DND-41 (cell line): ENCODE results near the gene TULP4.

Experiments used
- ATAC-seq: fragments of 200-7000 bp; cut with Tn5 transposase; 3 replicates; pipeline ENCODE4 v1.9.1; 2021; ENCODE audit warnings: low read depth; ENCODE audit not compliant: insufficient read depth
- DNase-seq: peaks from one replicate; pipeline ENCODE4 v3.0.0-alpha.2; 2020
- H2AFZ ChIP-seq: 2 replicates; pipeline ENCODE4 v1.6.0; 2012; ENCODE audit warnings: low read depth, low read length
- H3K27ac ChIP-seq: 2 replicates; pipeline ENCODE4 v1.5.1; 2012; ENCODE audit warnings: low read length, inconsistent platforms
- H3K27me3 ChIP-seq: fragments of 200-600 bp; sonication (generic); 2 replicates; pipeline ENCODE4 v1.6.0; 2012; ENCODE audit warnings: low read length, mild to moderate bottlenecking, inconsistent platforms; ENCODE audit not compliant: insufficient read depth, poor library complexity
- H3K36me3 ChIP-seq: 2 replicates; pipeline ENCODE4 v1.5.1; 2012; ENCODE audit warnings: low read length, inconsistent platforms; ENCODE audit not compliant: insufficient read depth
- H3K4me1 ChIP-seq: 2 replicates; pipeline ENCODE4 v1.5.1; 2012; ENCODE audit warnings: mild to moderate bottlenecking, low read length; ENCODE audit not compliant: insufficient read depth
- H3K4me2 ChIP-seq: 2 replicates; pipeline ENCODE4 v1.6.0; 2012; ENCODE audit warnings: mild to moderate bottlenecking, moderate library complexity, low read length, inconsistent platforms; ENCODE audit not compliant: insufficient read depth
- H3K4me3 ChIP-seq, 2 experiments: fragments of 200-600 bp in 1 of 2; shearing (Covaris generic) in 1 of 2; 2 replicates each; pipeline ENCODE4 v1.5.1; 2012 to 2016; ENCODE audit warnings: inconsistent platforms in 2 of 2, low read length in 2 of 2, mild to moderate bottlenecking in 2 of 2, low read depth in 1 of 2, moderate library complexity in 1 of 2
- H3K79me2 ChIP-seq: 2 replicates; pipeline ENCODE4 v1.6.0; 2012; ENCODE audit warnings: low read length, inconsistent platforms; ENCODE audit not compliant: insufficient read depth
- H3K9ac ChIP-seq: 2 replicates; pipeline ENCODE4 v1.6.0; 2012; ENCODE audit warnings: low read depth, mild to moderate bottlenecking, inconsistent platforms, low read length, moderate library complexity
- H3K9me3 ChIP-seq: 2 replicates; pipeline ENCODE4 v1.5.1; 2012; ENCODE audit warnings: low read length, moderate library complexity, mild to moderate bottlenecking, inconsistent platforms; ENCODE audit not compliant: insufficient read depth, severe bottlenecking
- H4K20me1 ChIP-seq: 2 replicates; pipeline ENCODE4 v1.6.0; 2012; ENCODE audit warnings: low read length; ENCODE audit not compliant: insufficient read depth
- EZH2 ChIP-seq: IDR thresholded peaks from 3 replicates; pipeline ENCODE4 v1.6.1; 2012; ENCODE audit warnings: borderline replicate concordance, low read depth, mild to moderate bottlenecking, moderate library complexity, low read length, inconsistent platforms; ENCODE audit not compliant: severe bottlenecking
- TF ChIP-seq, protein P1 (sequence below): IDR thresholded peaks from 2 replicates; pipeline ENCODE4 v1.5.1; 2012; ENCODE audit warnings: borderline replicate concordance, low read length, moderate library complexity, mild to moderate bottlenecking; ENCODE audit not compliant: poor library complexity, severe bottlenecking; ENCODE audit errors: extremely low read depth

The TULP4 gene

DNA sequence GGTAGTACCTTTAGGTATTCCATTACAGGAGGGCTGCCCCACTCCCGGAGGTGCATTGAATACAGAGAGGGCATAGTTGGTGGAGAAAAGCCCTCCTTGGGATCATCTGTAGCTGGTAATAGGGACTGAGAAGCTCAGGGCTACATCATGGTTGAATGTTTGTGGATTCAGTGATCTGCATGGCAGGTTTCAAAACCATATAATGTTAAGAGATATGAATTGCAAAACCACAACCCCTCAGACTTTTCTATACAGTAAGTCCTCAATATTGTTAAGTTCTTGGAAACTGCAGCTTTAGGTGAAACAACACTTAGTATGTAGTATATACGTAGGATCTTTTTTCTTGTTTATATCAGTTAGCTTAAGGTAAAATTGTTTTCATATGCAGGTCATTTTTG lies 11.3 kb downstream of the TULP4 start:
- no peak overlapping the region for H3K9ac ChIP-seq
- no peaks in the 10 kb centered on the region for H3K9me3 ChIP-seq
- H3K4me2 ChIP-seq: no peak overlapping the region
- H3K36me3 ChIP-seq: 0 out of 2 replicates have a peak, but pooled peaks cover 9% of the 10 kb centered on the region
- H2AFZ ChIP-seq: no peak overlapping the region
- H3K27ac ChIP-seq: no peak overlapping the region
- H3K4me1 ChIP-seq: no peaks in the 10 kb centered on the region
- H3K4me3 ChIP-seq: no peak overlapping the region
- H3K79me2 ChIP-seq: peaks cover 48% of the 10 kb centered on the region
- peaks cover 13% of the 10 kb centered on the region; the same call in 1 of the 2 replicates for H4K20me1 ChIP-seq
- DNase-seq (no peak), ATAC-seq (no peak)
- H3K27me3 ChIP-seq: no peaks in the 10 kb centered on the region
- TF ChIP-seq, protein P1, sequence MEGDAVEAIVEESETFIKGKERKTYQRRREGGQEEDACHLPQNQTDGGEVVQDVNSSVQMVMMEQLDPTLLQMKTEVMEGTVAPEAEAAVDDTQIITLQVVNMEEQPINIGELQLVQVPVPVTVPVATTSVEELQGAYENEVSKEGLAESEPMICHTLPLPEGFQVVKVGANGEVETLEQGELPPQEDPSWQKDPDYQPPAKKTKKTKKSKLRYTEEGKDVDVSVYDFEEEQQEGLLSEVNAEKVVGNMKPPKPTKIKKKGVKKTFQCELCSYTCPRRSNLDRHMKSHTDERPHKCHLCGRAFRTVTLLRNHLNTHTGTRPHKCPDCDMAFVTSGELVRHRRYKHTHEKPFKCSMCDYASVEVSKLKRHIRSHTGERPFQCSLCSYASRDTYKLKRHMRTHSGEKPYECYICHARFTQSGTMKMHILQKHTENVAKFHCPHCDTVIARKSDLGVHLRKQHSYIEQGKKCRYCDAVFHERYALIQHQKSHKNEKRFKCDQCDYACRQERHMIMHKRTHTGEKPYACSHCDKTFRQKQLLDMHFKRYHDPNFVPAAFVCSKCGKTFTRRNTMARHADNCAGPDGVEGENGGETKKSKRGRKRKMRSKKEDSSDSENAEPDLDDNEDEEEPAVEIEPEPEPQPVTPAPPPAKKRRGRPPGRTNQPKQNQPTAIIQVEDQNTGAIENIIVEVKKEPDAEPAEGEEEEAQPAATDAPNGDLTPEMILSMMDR: no peak
- no peak for TF ChIP-seq EZH2

DNA sequence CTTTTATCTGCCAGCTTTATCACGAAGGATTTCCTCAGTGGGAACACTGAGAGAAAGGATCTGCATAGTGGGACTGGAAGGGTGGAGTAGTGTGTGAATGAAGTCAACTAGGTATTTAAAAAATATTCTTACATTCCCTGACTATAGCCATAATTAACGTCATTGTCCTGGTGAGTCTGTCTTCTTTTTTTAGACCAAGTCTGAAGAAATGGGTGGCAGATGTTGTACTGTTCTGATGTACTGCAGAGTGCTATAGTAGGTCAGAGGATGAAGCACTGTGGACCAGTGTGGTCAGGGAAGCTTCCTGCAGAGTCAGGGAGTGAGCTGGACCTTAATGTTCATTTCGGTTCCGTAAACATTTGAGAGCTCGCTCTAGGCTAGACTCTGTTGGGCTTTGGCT lies 11.9 kb downstream of the TULP4 start:
- Histone ChIP-seq H3K79me2 (peaks cover 52% of the 10 kb centered on the region), H3K9me3 (no peaks in the 10 kb centered on the region), H3K4me1 (no peaks in the 10 kb centered on the region), H3K27me3 (no peaks in the 10 kb centered on the region), H3K9ac (no peak overlapping the region), H3K36me3 (0 out of 2 replicates have a peak, but pooled peaks cover 9% of the 10 kb centered on the region), H3K4me3 (no peak overlapping the region), H3K27ac (no peak overlapping the region), H2AFZ (no peak overlapping the region), H3K4me2 (no peak overlapping the region), H4K20me1 (peaks cover 13% of the 10 kb centered on the region; the same call in 1 of the 2 replicates)
- ATAC-seq (no peak), DNase-seq (no peak)
- TF ChIP-seq, protein P1: no peak
- no peak for TF ChIP-seq EZH2

DNA sequence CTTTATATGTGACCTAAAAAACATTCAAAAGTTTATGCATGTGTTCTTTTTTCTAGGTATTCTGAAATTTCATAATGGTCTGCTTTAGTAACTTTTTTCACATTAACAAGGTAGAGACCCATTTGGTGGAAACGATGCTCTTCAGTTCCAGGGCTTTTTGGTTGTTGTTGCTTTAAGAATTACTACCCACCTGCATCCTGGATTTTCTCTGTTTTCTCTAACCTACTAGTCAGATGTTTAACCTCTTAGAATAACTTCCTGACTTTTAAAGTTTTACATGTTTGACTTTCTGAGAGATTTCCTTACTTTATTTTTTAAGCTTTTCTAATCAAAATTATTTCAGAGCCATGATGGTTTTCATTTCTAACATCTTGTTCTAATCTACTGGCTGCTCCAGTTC lies 14.9 kb downstream of the TULP4 start:
- Histone ChIP-seq H3K27me3 (no peaks in the 10 kb centered on the region), H2AFZ (no peak overlapping the region), H3K27ac (no peak overlapping the region), H3K4me1 (no peaks in the 10 kb centered on the region), H3K4me3 (no peak overlapping the region), H4K20me1 (peaks cover 13% of the 10 kb centered on the region; the same call in 1 of the 2 replicates), H3K9me3 (peaks cover 4% of the 10 kb centered on the region), H3K79me2 (peaks cover 42% of the 10 kb centered on the region), H3K4me2 (no peak overlapping the region), H3K36me3 (peaks cover 15% of the 10 kb centered on the region; the same call in 1 of the 2 replicates), H3K9ac (no peak overlapping the region)
- DNase-seq (no peak), ATAC-seq (no peak)
- no peak for TF ChIP-seq EZH2
- TF ChIP-seq, protein P1: no peak

DNA sequence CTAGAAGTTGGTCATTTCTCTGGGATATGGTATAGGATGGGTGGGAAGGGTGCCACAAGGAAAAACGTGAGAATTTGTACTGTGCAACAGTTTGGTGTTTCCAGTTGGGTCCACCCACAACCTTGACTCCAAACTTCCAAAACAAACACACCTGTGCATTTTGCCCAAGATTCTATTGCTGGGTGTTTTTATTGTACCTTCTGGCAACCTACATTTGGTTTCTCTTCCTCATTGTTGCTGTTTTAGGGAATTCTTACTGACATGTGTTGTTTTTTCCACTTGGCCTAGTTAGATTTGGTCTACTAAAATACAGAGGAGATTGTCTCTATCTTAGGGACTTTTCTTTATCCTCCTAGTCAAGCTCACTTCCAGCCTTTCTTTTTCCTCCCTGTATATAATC lies 16.7 kb downstream of the TULP4 start:
- H3K4me1 ChIP-seq: no peaks in the 10 kb centered on the region
- no peak overlapping the region for H2AFZ ChIP-seq
- H3K79me2 ChIP-seq: peaks cover 37% of the 10 kb centered on the region
- no peak for ATAC-seq
- no peak overlapping the region for H3K27ac ChIP-seq
- no peak for TF ChIP-seq EZH2
- TF ChIP-seq, protein P1: no peak
- peaks cover 22% of the 10 kb centered on the region; the same call in 1 of the 2 replicates for H3K36me3 ChIP-seq
- DNase-seq: no peak
- no peak overlapping the region for H3K4me3 ChIP-seq
- 0 out of 2 replicates have a peak, but pooled peaks cover 6% of the 10 kb centered on the region for H4K20me1 ChIP-seq
- no peak overlapping the region for H3K4me2 ChIP-seq
- H3K9ac ChIP-seq: no peak overlapping the region
- no peaks in the 10 kb centered on the region for H3K27me3 ChIP-seq
- peaks cover 14% of the 10 kb centered on the region for H3K9me3 ChIP-seq
